Measurements from ENCODE around the gene MBOAT1. TPM values are rescaled to one million over a fixed set of nuclear protein-coding genes. Genes with fewer than 3 reads are reported as not detected.

The MBOAT1 gene
- total and polyA plus RNA-seq, 3 donors from 2014 or later = 4.1 to 5.3 (median 4.5) TPM

DNA sequence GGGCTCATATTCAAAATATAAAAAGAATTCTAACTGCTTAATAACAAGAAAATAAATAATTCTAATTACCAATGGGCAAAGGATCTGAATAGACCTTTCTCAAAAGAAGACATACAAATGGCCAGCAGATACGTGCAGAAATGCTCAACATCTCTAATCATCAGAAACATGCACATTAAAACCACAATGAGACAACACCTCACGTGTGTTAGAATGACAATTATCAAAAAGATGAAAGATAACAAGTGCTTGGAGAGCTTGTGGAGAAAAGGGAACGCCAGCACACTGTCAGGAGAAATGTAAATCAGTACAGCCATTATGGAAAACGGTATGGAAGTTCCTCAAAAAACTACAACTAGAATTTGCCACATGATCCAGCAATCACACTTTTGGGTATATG, 53.6 kb downstream of the MBOAT1 start:
- Histone ChIP-seq H3K27ac (no peak overlapping the region), H3K9me3 (no peaks in the 10 kb centered on the region), H3K27me3 (no peaks in the 10 kb centered on the region), H3K4me3 (no peak overlapping the region), H3K4me1 (no peaks in the 10 kb centered on the region), H3K36me3 (ENCODE audit: low read depth, missing control alignments) (no peaks in the 10 kb centered on the region)
- no peak for DNase-seq
- intact Hi-C loops (cut with DNase I; ENCODE audit: low total_unique reads) = no loop called here
- TF ChIP-seq, protein P1, sequence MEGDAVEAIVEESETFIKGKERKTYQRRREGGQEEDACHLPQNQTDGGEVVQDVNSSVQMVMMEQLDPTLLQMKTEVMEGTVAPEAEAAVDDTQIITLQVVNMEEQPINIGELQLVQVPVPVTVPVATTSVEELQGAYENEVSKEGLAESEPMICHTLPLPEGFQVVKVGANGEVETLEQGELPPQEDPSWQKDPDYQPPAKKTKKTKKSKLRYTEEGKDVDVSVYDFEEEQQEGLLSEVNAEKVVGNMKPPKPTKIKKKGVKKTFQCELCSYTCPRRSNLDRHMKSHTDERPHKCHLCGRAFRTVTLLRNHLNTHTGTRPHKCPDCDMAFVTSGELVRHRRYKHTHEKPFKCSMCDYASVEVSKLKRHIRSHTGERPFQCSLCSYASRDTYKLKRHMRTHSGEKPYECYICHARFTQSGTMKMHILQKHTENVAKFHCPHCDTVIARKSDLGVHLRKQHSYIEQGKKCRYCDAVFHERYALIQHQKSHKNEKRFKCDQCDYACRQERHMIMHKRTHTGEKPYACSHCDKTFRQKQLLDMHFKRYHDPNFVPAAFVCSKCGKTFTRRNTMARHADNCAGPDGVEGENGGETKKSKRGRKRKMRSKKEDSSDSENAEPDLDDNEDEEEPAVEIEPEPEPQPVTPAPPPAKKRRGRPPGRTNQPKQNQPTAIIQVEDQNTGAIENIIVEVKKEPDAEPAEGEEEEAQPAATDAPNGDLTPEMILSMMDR (IDR thresholded peaks at IDR 0.05) = no peak
- TF ChIP-seq POLR2A (IDR thresholded peaks at IDR 0.05) = no peak
- 90% methylated on average over 4 of the region's 4 CpGs for WGBS, 2 donors

DNA sequence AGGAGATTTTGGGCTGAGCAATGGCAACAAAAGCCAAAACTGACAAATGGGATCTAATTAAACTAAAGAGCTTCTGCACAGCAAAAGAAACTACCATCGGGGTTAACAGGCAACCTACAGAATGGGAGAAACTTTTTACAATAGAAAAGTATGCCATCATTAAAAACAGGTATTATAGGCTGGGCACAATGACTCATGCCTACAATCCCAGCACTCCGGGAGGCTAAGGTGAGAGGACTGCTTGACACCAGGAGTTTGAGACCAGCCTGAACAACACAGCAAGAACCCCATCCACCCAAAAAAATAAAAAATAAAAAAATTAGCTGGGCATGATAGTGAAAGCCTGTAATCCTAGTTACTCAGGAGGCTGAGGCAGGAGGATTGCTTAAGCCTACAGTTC, 55.4 kb downstream of the MBOAT1 start:
- Histone ChIP-seq H3K27me3 (no peaks in the 10 kb centered on the region), H3K36me3 (ENCODE audit: low read depth, missing control alignments) (no peaks in the 10 kb centered on the region), H3K4me1 (no peaks in the 10 kb centered on the region), H3K9me3 (no peaks in the 10 kb centered on the region), H3K4me3 (no peak overlapping the region), H3K27ac (no peak overlapping the region)
- no peak for DNase-seq
- TF ChIP-seq POLR2A (IDR thresholded peaks at IDR 0.05) = no peak
- TF ChIP-seq, protein P1 (IDR thresholded peaks at IDR 0.05) = no peak
- intact Hi-C loops (cut with DNase I; ENCODE audit: low total_unique reads) = no loop called here
- WGBS, 2 donors = 83 to 87% methylated on average over 2 of the region's 2 CpGs

DNA sequence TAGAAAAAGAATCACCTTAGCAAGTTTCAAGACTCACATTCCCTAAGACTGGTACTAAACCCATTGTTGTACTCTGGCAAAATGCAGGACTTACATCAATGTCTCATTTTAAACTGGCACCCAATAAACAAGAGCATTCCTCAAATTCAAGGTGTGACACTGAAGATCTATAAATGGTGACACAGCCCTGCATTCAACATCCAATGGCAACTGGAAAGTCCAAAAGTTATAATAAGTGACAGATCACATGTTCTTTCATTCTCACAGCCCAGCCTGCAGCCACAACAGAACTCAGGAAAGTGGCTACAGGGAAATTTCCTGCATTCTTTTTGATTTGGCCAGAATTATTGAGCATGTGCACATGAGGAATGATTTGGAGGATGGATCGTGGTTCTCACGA, 57.5 kb downstream of the MBOAT1 start:
- TF ChIP-seq, protein P1 (IDR thresholded peaks at IDR 0.05) = no peak
- no peak for TF ChIP-seq POLR2A (IDR thresholded peaks at IDR 0.05)
- Histone ChIP-seq H3K4me1 (no peaks in the 10 kb centered on the region), H3K27ac (no peak overlapping the region), H3K9me3 (no peaks in the 10 kb centered on the region), H3K4me3 (no peak overlapping the region), H3K27me3 (no peaks in the 10 kb centered on the region), H3K36me3 (ENCODE audit: low read depth, missing control alignments) (no peaks in the 10 kb centered on the region)
- intact Hi-C loops (cut with DNase I; ENCODE audit: low total_unique reads) = no loop called here
- DNase-seq = no peak
- 76 to 90% methylated on average over 2 of the region's 2 CpGs for WGBS, 2 donors

DNA sequence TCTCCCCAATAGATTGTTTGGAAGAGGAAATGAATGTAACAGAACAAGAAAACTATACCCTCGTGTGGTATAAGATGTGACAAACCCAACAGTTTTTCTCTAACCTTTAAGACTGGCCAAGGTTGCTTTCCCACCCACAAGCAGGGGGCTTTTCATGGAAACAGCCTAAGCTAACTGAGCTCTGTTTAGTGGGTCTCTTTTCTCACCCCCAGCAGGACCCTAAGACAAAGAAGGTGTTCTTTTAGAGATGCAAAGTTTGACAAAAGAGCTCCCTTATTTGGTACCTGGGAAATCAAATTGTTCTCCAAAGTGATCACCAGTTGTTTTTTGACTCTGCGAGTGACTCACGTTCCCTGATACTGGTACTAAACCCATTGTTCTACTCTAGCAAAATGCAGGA, 59.1 kb downstream of the MBOAT1 start:
- 70 to 73% methylated on average over 3 of the region's 3 CpGs for WGBS, 2 donors
- no peaks in the 10 kb centered on the region for H3K36me3 ChIP-seq (ENCODE audit: low read depth, missing control alignments)
- H3K27ac ChIP-seq = no peak overlapping the region
- no peaks in the 10 kb centered on the region for H3K4me1 ChIP-seq
- DNase-seq = no peak
- H3K9me3 ChIP-seq = no peaks in the 10 kb centered on the region
- H3K4me3 ChIP-seq = no peak overlapping the region
- no peaks in the 10 kb centered on the region for H3K27me3 ChIP-seq
- TF ChIP-seq, protein P1 (IDR thresholded peaks at IDR 0.05) = no peak
- no peak for TF ChIP-seq POLR2A (IDR thresholded peaks at IDR 0.05)
- intact Hi-C loops (cut with DNase I; ENCODE audit: low total_unique reads) = no loop called here

DNA sequence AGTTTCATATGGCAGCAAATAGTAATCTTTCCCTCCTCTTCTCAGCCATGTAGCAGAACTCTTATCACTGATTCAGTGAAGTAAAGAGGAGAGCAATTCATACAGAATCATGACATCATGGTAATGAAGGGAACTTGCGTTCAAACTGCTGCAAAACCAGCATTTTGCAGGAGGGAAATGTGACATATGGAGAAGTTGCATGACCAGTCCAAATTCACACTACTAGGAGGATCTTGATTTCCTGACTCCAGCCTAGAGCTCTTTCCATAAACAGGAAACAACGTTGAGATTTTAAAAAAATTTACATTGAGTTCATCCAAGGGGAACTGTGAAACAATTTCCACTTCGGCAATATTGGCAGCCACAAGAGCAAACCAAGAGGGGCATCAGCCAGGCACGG, 63.8 kb downstream of the MBOAT1 start:
- no peaks in the 10 kb centered on the region for H3K9me3 ChIP-seq
- no peak overlapping the region for H3K27ac ChIP-seq
- no peaks in the 10 kb centered on the region for H3K27me3 ChIP-seq
- 81 to 92% methylated on average over 4 of the region's 4 CpGs for WGBS, 2 donors
- no peak for DNase-seq
- no peaks in the 10 kb centered on the region for H3K4me1 ChIP-seq
- H3K4me3 ChIP-seq = no peak overlapping the region
- H3K36me3 ChIP-seq (ENCODE audit: low read depth, missing control alignments) = no peaks in the 10 kb centered on the region
- intact Hi-C loops (cut with DNase I; ENCODE audit: low total_unique reads) = no loop called here
- no peak for TF ChIP-seq POLR2A (IDR thresholded peaks at IDR 0.05)
- TF ChIP-seq, protein P1 (IDR thresholded peaks at IDR 0.05) = no peak

Measured in testis (tissue), 3 donors.